ENCODE data around the gene PLEKHH2.

PLEKHH2 gene

GRCh38 chr2:43737097-43737854 is 100.2 kb downstream of the PLEKHH2 start:
- TF ChIP-seq CTCF (IDR thresholded peaks at IDR 0.05; ENCODE audit: low read depth, low read length): no peak
- no peak for DNase-seq (ENCODE audit: extremely low read depth, low read depth)

- no peak for DNase-seq (ENCODE audit: extremely low read depth, low read depth)
- no peak for TF ChIP-seq CTCF (IDR thresholded peaks at IDR 0.05; ENCODE audit: low read depth, low read length)
Measured at GRCh38 chr2:43737855-43738254, 100.8 kb downstream of the PLEKHH2 start.

- DNase-seq (ENCODE audit: extremely low read depth, low read depth): no peak
- TF ChIP-seq CTCF (IDR thresholded peaks at IDR 0.05; ENCODE audit: low read depth, low read length): no peak
Measured at GRCh38 chr2:43738257-43738656, 101.2 kb downstream of the PLEKHH2 start.

- no peak for TF ChIP-seq CTCF (IDR thresholded peaks at IDR 0.05; ENCODE audit: low read depth, low read length)
- DNase-seq (ENCODE audit: extremely low read depth, low read depth): no peak
Measured at GRCh38 chr2:43743706-43744105, 106.6 kb downstream of the PLEKHH2 start.

GRCh38 chr2:43745457-43745856 is 108.4 kb downstream of the PLEKHH2 start:
- no peak for TF ChIP-seq CTCF (IDR thresholded peaks at IDR 0.05; ENCODE audit: low read depth, low read length)
- DNase-seq (ENCODE audit: extremely low read depth, low read depth): peak; percentile 19

GRCh38 chr2:43748333-43748732 is 111.3 kb downstream of the PLEKHH2 start:
- DNase-seq (ENCODE audit: extremely low read depth, low read depth): no peak

More at GRCh38 chr2:43748333-43748732, 111.3 kb downstream of the PLEKHH2 start:
- TF ChIP-seq CTCF (IDR thresholded peaks at IDR 0.05; ENCODE audit: low read depth, low read length): no peak
